A549 treated with DMSO at 1 μM for 4 hours (cell line): ENCODE measurements around the gene C1QL3. TPM values are rescaled to one million over a fixed set of nuclear protein-coding genes. Genes with fewer than 3 reads are reported as not detected.

Experiments used
- total RNA-seq: library from RNA; stranded (reverse); fragments of 200-300 nt; extraction: Qiagen RNA extraction; gene quantifications from 5 replicates; pipeline ENCODE4 v1.2.3, GENCODE V29; 2022; ENCODE audit warnings: low read depth

Gene C1QL3
- total RNA-seq = not detected in 5 replicates

GRCh38 chr10:16521311-16522016 is at the start of gene C1QL3:
Gene C1QL3 (minus strand): TSS chr10:16521879. CDS start chr10:16521065, 814 bp downstream.

Other genes starting within 250 kb of the C1QL3 start
- gene PTER, start 84.9 kb downstream of the C1QL3 start, total RNA-seq = 11.9 to 17.6 TPM (median 16.6 TPM) in 5 replicates